Liver (tissue), 2 donors: ENCODE measurements around the gene C4orf54.

Experiments
- CTCF ChIP-seq: fragments of 150-350 bp; IDR thresholded peaks from 2 replicates; pipeline ENCODE4 v1.5.1; 2017; ENCODE audit warnings: improper control_type of control experiment, low read depth, low read length; ENCODE audit not compliant: missing input control
- MAX ChIP-seq: IDR thresholded peaks from 2 replicates; pipeline ENCODE4 v1.6.1; 2016; ENCODE audit warnings: antibody characterized with exemption
- YY1 ChIP-seq: IDR thresholded peaks from 2 replicates; pipeline ENCODE4 v1.6.1; 2016; ENCODE audit warnings: antibody characterized with exemption, mild to moderate bottlenecking
- donor health status: healthy.

GRCh38 chr4:99645036-99645435, 12.6 kb downstream of the C4orf54 start:
- no peak for TF ChIP-seq CTCF
- TF ChIP-seq YY1, result no peak
- TF ChIP-seq MAX, result no peak
